K562 (cell line): ENCODE results near the gene GPM6B. TPM values are rescaled to one million over a fixed set of nuclear protein-coding genes. Genes with fewer than 3 reads are reported as not detected.

ENCODE experiments used
- ATAC-seq: fragments of 200-7000 bp; cut with Tn5 transposase; 3 replicates; pipeline ENCODE4 v1.9.1; 2020; ENCODE audit warnings: moderate library complexity
- BruUV-seq: library from RNA; stranded (reverse); fragments of 400-500 nt; replicated peaks from 2 replicates; lab custom pipeline; 2021; lab: Mats Ljungman, UMichigan
- CTCF ChIA-PET: fragments of 300-600 bp; formaldehyde crosslinking; extraction: SDS; loops from one replicate; lab custom pipeline; 2021; ENCODE audit warnings: low intra/inter-chr PET ratio; lab: Yijun Ruan, JAX
- POLR2A ChIA-PET: fragments of 300-600, 350-650 bp; sonication (Branson Sonifier 250); formaldehyde crosslinking; extraction: SDS; loops from one replicate; lab custom pipeline; 2021; ENCODE audit warnings: antibody characterized with exemption, inconsistent platforms; lab: Yijun Ruan, JAX
- DNase-seq, 4 experiments: peaks; one replicate each; pipeline versions ENCODE4 v3.0.0 to v3.0.0-alpha.2; 2011 to 2018; ENCODE audit warnings: low spot score in 3 of 4, mixed read lengths in 3 of 4; ENCODE audit errors: extremely low read depth in 1 of 4
- FAIRE-seq: peaks from 2 replicates; lab custom pipeline; 2011; peaks lifted over from hg19 to GRCh38; lab: Jason Lieb, UNC
- H2AFZ ChIP-seq: 2 replicates; pipeline ENCODE4 v1.6.0; 2011; ENCODE audit warnings: low read depth, low read length, control low read depth, inconsistent platforms
- H3K27ac ChIP-seq: fragments of 200-600 bp; 3 replicates; pipeline ENCODE4 v1.8.0; 2011; ENCODE audit warnings: low read depth, mild to moderate bottlenecking, control low read depth, inconsistent platforms, low read length, moderate library complexity, mixed read lengths; ENCODE audit errors: extremely low read depth
- H3K27me3 ChIP-seq, 2 experiments: fragments of 300-600 bp in 1 of 2; 2 replicates in 1 of 2; 3 replicates in 1 of 2; pipeline versions ENCODE4 v1.6.0 to v1.8.0; 2011; ENCODE audit warnings: inconsistent platforms in 2 of 2, low read length in 2 of 2, mild to moderate bottlenecking in 1 of 2, mixed read lengths in 1 of 2, moderate library complexity in 1 of 2; ENCODE audit not compliant: control insufficient read depth in 2 of 2, insufficient read depth in 2 of 2
- H3K36me3 ChIP-seq: fragments of 300-600 bp; 3 replicates; pipeline ENCODE4 v1.8.0; 2011; ENCODE audit warnings: mild to moderate bottlenecking, low read length, inconsistent platforms; ENCODE audit not compliant: control insufficient read depth, insufficient read depth
- H3K4me1 ChIP-seq, 2 experiments: fragments of 200-600 bp in 1 of 2; replicated peaks in 1 of 2; 2 replicates in 1 of 2; 3 replicates in 1 of 2; pipeline versions ENCODE4 v1.5.1 to v1.8.0; 2011; ENCODE audit warnings: inconsistent platforms in 2 of 2, low read length in 2 of 2, mild to moderate bottlenecking in 1 of 2, mixed read lengths in 1 of 2, moderate library complexity in 1 of 2; ENCODE audit not compliant: control insufficient read depth in 2 of 2, insufficient read depth in 2 of 2
- H3K4me2 ChIP-seq: 2 replicates; pipeline ENCODE4 v1.6.1; 2011; ENCODE audit warnings: low read length, control low read depth, inconsistent platforms, mixed read lengths; ENCODE audit not compliant: insufficient read depth
- H3K4me3 ChIP-seq: fragments of 200-600 bp; sonication (generic), shearing (Covaris generic); 2 replicates; pipeline ENCODE4 v1.5.1; 2016; ENCODE audit warnings: control low read depth, inconsistent platforms
- H3K79me2 ChIP-seq: fragments of 200-600 bp; 3 replicates; pipeline ENCODE4 v1.8.0; 2011; ENCODE audit warnings: low read length, inconsistent platforms; ENCODE audit not compliant: control insufficient read depth, insufficient read depth
- H3K9ac ChIP-seq, 2 experiments: 2 replicates each; pipeline versions ENCODE4 v1.6.0 to v1.6.1; 2011; ENCODE audit warnings: low read depth in 2 of 2, low read length in 2 of 2, control low read depth in 1 of 2, inconsistent platforms in 1 of 2, mild to moderate bottlenecking in 1 of 2, mixed read lengths in 1 of 2; ENCODE audit not compliant: insufficient read depth in 1 of 2
- H3K9me1 ChIP-seq: one replicate; pipeline ENCODE4 v1.6.0; 2011; ENCODE audit warnings: inconsistent platforms, mild to moderate bottlenecking, low read length, moderate library complexity; ENCODE audit not compliant: control insufficient read depth, insufficient read depth
- H3K9me3 ChIP-seq: replicated peaks from 2 replicates; pipeline ENCODE4 v1.5.1; 2011; ENCODE audit warnings: low read depth, low read length, inconsistent platforms; ENCODE audit not compliant: control insufficient read depth, insufficient read depth
- H4K20me1 ChIP-seq: replicated peaks from 2 replicates; pipeline ENCODE4 v1.6.1; 2011; ENCODE audit warnings: low read length, inconsistent platforms, mixed read lengths; ENCODE audit not compliant: control insufficient read depth, insufficient read depth
- ASH1L ChIP-seq: fragments of 450-650 bp; IDR thresholded peaks from 2 replicates; pipeline ENCODE4 v1.6.1; 2018; ENCODE audit warnings: borderline replicate concordance, mild to moderate bottlenecking, low read depth; ENCODE audit not compliant: partially characterized antibody
- BCOR ChIP-seq: fragments of 450-650 bp; IDR thresholded peaks from 2 replicates; pipeline ENCODE4 v1.6.1; 2016
- DNMT1 ChIP-seq: fragments of 450-650 bp; IDR thresholded peaks from 2 replicates; pipeline ENCODE4 v1.6.1; 2016; ENCODE audit warnings: antibody characterized with exemption, mild to moderate bottlenecking
- DPF2 ChIP-seq: fragments of 450-650 bp; IDR thresholded peaks from 2 replicates; pipeline ENCODE4 v1.6.1; 2016
- ESRRA ChIP-seq: fragments of 450-650 bp; IDR thresholded peaks from 2 replicates; pipeline ENCODE4 v1.6.1; 2014; ENCODE audit warnings: low read depth, mild to moderate bottlenecking, moderate library complexity, borderline replicate concordance
- HLTF ChIP-seq: fragments of 450-650 bp; IDR thresholded peaks from 2 replicates; pipeline ENCODE4 v1.6.1; 2016
- MIER1 ChIP-seq: fragments of 450-650 bp; IDR thresholded peaks from 2 replicates; pipeline ENCODE4 v1.6.1; 2016; ENCODE audit warnings: antibody characterized with exemption, mild to moderate bottlenecking, low read depth
- NEUROD1 ChIP-seq: fragments of 150-350 bp; IDR thresholded peaks from 2 replicates; pipeline ENCODE4 v1.6.1; 2014; ENCODE audit warnings: borderline replicate concordance, low read length, low read depth; ENCODE audit not compliant: partially characterized antibody
- NFIC ChIP-seq: fragments of 450-650 bp; IDR thresholded peaks from 2 replicates; pipeline ENCODE4 v1.6.1; 2017; ENCODE audit warnings: mild to moderate bottlenecking, inconsistent platforms
- PURB ChIP-seq: sonication (generic); formaldehyde crosslinking; IDR thresholded peaks from 2 replicates; pipeline ENCODE4 v1.9.0; 2021; ENCODE audit warnings: low read depth, mild to moderate bottlenecking, missing genetic modification reagents
- SAFB2 ChIP-seq: fragments of 200-400 bp; formaldehyde crosslinking; IDR thresholded peaks from 2 replicates; pipeline ENCODE4 v1.6.1; 2018; ENCODE audit warnings: borderline replicate concordance, low read length, low read depth, moderate library complexity; ENCODE audit not compliant: severe bottlenecking
- ZNF644 ChIP-seq: fragments of 200-800 bp; sonication (Bioruptor generic); IDR thresholded peaks from 2 replicates; pipeline ENCODE4 v1.6.1; 2016; ENCODE audit warnings: low read depth, missing genetic modification characterization, missing compliant biosample characterization
- ZNF699 ChIP-seq: fragments of 250-450 bp; sonication (Bioruptor Pico); IDR thresholded peaks from 2 replicates; pipeline ENCODE4 v1.8.0; 2021; ENCODE audit warnings: mild to moderate bottlenecking, moderate library complexity; ENCODE audit not compliant: insufficient replicate concordance
- WGBS: fragments of 100-300 bp; shearing (Covaris generic); methylation state at CpG from one replicate; pipeline ENCODE4 v1.1.6; 2016; ENCODE audit warnings: low coverage, mixed read lengths; ENCODE audit not compliant: insufficient coverage; ENCODE audit errors: missing lambda C conversion rate; 5-methylcytosine and 5-hydroxymethylcytosine counted together
- in situ Hi-C: fragments of 300-500 bp; cut with MboI; formaldehyde crosslinking; loops from 4 replicates; pipeline ENCODE4 v1.15.0; 2018; ENCODE audit warnings: inconsistent platforms, mixed read lengths
- intact Hi-C: fragments of 100-400 bp; cut with micrococcal nuclease; formaldehyde crosslinking; loops from 2 replicates; pipeline ENCODE4 v1.14.2; 2022
- polyA plus RNA-seq, 8 experiments: library from polyadenylated mRNA; depleted of rRNA in 4 of 8; stranded (reverse) in 5 of 8; unstranded in 3 of 8; fragments of >200 nt; fragmentation: Nextera tagmentation in 2 of 8; fragmentation: Illumina TruSeq in 1 of 8; extraction: Ambion mirVana in 2 of 8; extraction: Trizol in 1 of 8; gene quantifications; 2 replicates each; pipeline versions ENCODE4 v1.2.1 to v1.2.3, GENCODE V29; 2011 to 2014; ENCODE audit warnings: inconsistent platforms in 1 of 8, missing spikeins in 1 of 8
- total RNA-seq, 7 experiments: library from RNA; depleted of rRNA in 6 of 7; stranded (reverse); fragments of >200 nt in 6 of 7; fragmentation: Illumina TruSeq in 2 of 7; extraction: Trizol in 2 of 7; gene quantifications; 2 replicates each; pipeline versions ENCODE4 v1.2.1 to v1.2.3, GENCODE V29; 2011 to 2021; ENCODE audit warnings: low replicate concordance in 1 of 7
- TF ChIP-seq, protein P1 (sequence below): sonication (generic); formaldehyde crosslinking; IDR thresholded peaks from 2 replicates; pipeline ENCODE4 v1.8.0; 2022; ENCODE audit warnings: mild to moderate bottlenecking, missing genetic modification reagents, borderline replicate concordance

The GPM6B gene
- total and polyA plus RNA-seq, 9 of the 15 experiments (the other 6 are each of a cell fraction or from before 2014, with no cell fraction given), result 0.14 to 0.32 TPM; not detected in 7

DNA sequence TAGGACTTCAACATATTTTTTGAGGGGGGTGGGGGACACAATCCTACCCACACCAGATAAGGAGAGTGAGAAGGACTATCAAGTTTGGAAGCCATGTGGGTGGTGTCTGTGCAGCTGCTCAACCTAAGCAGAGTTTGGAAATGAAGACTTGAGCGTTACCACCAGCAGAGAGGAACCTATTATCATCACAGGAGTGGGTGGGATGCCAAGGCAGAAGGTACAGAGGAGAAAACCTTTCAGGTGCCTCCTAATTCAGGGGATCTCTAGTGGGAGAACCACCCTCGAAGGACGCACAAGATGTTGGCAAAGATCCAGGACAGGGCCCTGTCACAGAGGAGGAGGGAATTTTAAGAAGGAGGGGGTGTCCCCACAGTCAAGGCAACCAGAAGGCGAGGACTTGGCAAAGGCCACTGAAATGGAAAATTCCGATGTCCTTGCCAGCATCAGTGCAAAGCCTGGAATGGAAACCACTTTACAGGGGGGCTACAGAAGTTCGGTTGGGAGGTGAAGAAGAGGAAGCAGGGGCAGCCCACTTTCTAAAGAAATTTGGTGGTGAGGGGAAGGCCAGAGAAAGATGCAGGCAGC lies 8.4 kb upstream of the GPM6B start:
- no peaks in the 10 kb centered on the region for H3K79me2 ChIP-seq
- no peaks in the 10 kb centered on the region for H4K20me1 ChIP-seq
- CTCF ChIA-PET, result no interaction called here
- no peak for TF ChIP-seq DNMT1
- peak; percentile 34; the same call in 1 of the 2 replicates for TF ChIP-seq NFIC
- intact Hi-C loops, result no loop called here
- H3K9ac ChIP-seq, result no peak overlapping the region
- H3K27ac ChIP-seq, result no peak overlapping the region
- no peaks in the 10 kb centered on the region for H3K4me1 ChIP-seq
- peaks cover 0 to 28% of the 10 kb centered on the region in 2 experiments; a peak in 3 of 5 replicates for H3K27me3 ChIP-seq
- H3K9me3 ChIP-seq, result no peaks in the 10 kb centered on the region
- no peaks in the 10 kb centered on the region for H3K36me3 ChIP-seq
- ATAC-seq, result no peak
- no TSS peak for BruUV-seq
- no peak overlapping the region for H3K4me3 ChIP-seq
- in situ Hi-C loops, result no loop called here
- H3K4me2 ChIP-seq, result no peak overlapping the region
- FAIRE-seq, result no peak
- no peak overlapping the region for H2AFZ ChIP-seq
- WGBS, result 0% methylated on average over 6 of the region's 6 CpGs
- no peak for DNase-seq
- POLR2A ChIA-PET, result no interaction called here
- H3K9me1 ChIP-seq, result no peaks in the 10 kb centered on the region

DNA sequence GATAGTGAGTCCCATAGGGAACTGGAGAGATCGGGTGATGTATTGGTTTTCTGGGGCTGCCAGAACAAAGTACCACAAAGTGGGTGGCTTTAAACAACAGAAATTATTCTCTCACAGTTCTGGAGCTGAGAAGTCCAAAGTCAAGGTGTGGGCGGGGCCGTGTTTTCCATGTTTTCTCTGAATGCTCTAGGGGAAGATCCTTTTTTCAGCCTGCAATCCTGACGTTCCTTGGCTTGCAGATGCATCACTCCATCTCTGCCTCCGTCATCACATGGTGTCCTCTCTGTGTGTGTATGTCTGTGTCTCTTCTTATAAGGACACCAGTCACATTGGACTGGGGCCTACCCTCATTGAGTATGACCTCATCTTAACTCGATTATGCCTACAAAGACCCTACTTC lies 7.9 kb upstream of the GPM6B start:
- ATAC-seq (no peak), FAIRE-seq (no peak), DNase-seq (no peak)
- intact Hi-C loops, result no loop called here
- 0% methylated on average over 6 of the region's 6 CpGs for WGBS
- H3K9ac ChIP-seq, result no peak overlapping the region
- no peak overlapping the region for H2AFZ ChIP-seq
- H3K27ac ChIP-seq, result no peak overlapping the region
- no peaks in the 10 kb centered on the region for H3K79me2 ChIP-seq
- H3K36me3 ChIP-seq, result no peaks in the 10 kb centered on the region
- CTCF ChIA-PET, result no interaction called here
- no peak overlapping the region for H3K4me2 ChIP-seq
- no peaks in the 10 kb centered on the region for H4K20me1 ChIP-seq
- H3K9me1 ChIP-seq, result no peaks in the 10 kb centered on the region
- POLR2A ChIA-PET, result interaction anchor here (1.0 kb wide), 1 partner anchor 16 kb away, joined by 4 read pairs; no protein-coding TSS in a partner anchor
- in situ Hi-C loops, result no loop called here
- no peaks in the 10 kb centered on the region for H3K9me3 ChIP-seq
- no TSS peak for BruUV-seq
- peaks cover 0 to 31% of the 10 kb centered on the region in 2 experiments; a peak in 3 of 5 replicates for H3K27me3 ChIP-seq
- no peaks in the 10 kb centered on the region for H3K4me1 ChIP-seq
- no peak overlapping the region for H3K4me3 ChIP-seq
- TF ChIP-seq BCOR (no peak), NEUROD1 (no peak), ASH1L (no peak), PURB (no peak), ESRRA (no peak), ZNF699 (CRISPR knock-in tag) (no peak), SAFB2 (no peak), DPF2 (no peak), ZNF644 (tag) (no peak), HLTF (no peak), MIER1 (no peak)
- TF ChIP-seq, protein P1, sequence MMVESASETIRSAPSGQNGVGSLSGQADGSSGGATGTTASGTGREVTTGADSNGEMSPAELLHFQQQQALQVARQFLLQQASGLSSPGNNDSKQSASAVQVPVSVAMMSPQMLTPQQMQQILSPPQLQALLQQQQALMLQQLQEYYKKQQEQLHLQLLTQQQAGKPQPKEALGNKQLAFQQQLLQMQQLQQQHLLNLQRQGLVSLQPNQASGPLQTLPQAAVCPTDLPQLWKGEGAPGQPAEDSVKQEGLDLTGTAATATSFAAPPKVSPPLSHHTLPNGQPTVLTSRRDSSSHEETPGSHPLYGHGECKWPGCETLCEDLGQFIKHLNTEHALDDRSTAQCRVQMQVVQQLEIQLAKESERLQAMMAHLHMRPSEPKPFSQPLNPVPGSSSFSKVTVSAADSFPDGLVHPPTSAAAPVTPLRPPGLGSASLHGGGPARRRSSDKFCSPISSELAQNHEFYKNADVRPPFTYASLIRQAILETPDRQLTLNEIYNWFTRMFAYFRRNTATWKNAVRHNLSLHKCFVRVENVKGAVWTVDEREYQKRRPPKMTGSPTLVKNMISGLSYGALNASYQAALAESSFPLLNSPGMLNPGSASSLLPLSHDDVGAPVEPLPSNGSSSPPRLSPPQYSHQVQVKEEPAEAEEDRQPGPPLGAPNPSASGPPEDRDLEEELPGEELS, result no peak
